CD4-positive, alpha-beta T cell treated with Interleukin-1 beta for 1 hour (primary cell): Measurements from ENCODE around the gene BEAN1.

Experiments
- DNase-seq, 2 donors: peaks; one replicate each; pipeline ENCODE4 v3.0.0-alpha.2; 2020 to 2022

Gene BEAN1

DNA sequence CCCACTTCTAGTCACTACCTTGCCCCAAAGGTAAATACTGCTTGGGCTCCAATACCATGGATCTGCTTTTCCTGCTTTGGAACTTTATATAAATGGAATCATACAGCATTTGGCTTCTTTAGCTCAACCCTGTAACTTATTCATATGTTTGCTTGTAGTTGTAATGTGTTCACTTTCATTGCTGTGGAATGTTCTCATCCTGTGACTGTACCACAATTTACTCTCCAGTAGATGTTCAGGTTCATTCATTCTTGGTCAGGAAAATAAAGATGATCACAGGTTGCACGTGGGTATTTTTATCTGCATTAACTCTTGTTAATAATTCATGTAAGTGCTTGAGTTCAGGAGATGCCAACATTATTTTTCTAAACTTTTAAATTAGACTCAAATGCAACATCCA, 6.7 kb upstream of the BEAN1 start:
- DNase-seq = no peak

DNA sequence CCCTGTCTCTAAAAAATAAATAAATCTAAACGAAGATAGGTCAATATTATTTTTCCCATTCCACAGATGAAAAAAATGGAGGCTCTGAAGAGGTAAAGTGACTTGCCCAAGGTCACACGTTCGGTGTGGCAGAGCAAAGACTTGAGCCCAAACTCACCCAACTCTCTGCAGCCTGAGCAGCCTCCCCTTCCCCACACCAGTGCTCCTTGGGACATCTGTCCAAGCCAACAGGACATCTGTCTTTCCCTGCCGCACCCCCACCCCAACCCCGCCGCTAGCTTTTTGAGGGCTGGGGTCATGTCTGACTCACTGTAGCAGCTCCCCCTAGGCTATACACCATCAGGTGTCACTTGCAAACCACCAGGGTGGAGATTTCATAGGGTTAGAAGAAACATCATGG, 5.2 kb upstream of the BEAN1 start:
- DNase-seq = no peak

DNA sequence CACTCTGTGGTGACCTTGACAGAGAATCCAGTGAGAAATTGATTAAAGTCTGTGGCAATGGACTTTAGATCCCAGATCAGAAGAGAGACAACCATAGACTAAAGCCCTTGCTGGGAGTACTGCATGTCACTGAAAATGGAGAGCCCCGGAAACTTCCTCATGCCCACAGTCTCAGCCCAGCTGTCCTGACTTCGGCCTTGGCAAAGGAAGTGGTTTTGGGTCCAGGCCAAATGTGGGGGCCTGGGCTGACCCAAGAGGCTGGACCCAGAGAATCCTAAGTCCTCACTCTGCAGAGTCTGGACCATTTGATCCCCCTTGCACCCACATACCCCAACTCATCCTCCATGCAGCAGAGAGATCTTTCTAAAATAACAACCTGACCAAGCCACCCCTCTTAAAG, 4.7 kb upstream of the BEAN1 start:
- no peak for DNase-seq

DNA sequence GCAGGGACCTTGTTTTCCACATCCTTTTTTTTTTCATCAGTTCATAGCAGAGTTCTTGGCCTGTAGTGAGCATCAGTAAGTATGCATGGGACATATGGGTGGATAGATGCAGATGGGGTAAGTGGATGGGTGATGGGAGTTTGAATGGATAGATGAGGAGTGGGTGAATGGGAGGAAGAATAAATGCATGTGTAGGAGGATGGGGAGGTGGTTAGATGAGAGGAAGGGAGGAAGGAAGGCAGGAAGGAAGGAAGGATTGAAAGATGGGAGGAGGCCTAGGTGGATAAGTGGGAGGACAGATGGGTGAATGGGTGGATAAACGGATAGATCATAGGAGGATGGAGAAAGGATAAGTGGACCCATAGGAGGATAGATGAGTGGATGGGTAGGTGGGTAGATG, 3.9 kb upstream of the BEAN1 start:
- DNase-seq = no peak

DNA sequence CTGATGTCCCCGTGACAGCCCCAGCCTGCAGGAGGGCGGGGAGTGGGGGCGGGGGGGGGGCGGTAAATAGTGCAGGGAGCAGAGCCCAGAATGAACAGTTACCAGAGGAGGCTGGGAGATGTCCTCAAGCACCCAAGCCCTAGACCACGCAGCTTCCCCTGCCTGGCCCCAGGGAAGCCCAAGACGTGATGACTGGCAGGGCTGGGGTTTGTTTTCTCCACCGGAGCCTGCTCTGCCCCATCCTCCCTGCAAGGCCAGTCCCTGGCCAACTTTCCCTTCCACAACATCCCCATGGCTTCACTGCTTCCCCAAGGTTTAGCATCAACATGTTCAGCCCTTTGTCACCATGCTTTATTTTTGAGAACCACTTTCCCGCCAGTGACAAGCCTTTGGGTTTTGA, 1.4 kb upstream of the BEAN1 start:
- DNase-seq = no peak

DNA sequence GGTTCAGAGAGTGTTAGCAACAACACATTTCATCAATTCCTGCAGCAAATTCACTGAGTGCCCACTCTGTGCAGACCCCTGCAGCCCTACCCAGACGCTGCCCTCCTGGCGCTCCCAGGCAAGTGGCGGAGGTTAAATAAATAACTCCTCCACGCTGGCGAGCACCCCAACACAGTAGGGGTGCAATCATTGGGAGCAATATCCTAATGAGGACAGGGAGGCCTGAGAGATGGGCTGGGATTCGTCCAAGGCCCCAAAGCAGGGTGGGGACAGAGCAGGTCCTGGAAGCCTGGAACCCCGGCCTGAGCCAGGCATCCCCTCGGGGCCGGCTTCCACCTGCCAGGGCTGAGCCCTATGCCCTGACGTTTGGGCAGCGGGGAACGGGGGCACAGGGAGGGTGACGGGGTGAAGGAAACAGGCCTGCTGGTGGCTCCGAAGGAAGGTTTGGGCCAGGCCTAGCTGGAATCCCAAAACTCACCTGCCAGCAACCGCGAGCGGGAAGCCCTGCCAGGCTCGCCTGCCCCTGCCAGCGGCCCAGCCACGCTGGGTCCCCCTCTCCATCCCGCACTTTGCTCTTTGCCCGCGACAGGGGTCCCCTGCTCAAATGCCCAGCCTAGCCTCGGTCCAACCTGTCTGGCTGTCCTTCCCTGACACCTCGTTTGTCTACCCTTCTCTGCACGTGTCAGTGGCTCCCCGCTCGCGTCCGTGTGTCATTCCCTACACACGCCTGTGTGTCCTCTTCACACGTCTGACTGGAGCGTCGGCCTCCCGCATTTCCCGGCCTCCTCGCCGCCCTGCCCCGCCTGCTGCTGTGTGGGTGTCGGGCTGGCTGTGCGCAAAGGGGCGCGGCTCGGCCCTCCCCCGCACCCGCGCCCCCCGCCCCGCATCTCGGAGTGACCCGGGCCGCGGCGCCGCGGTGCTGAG, 721 bp upstream of the BEAN1 start:
- no peak for DNase-seq

DNA sequence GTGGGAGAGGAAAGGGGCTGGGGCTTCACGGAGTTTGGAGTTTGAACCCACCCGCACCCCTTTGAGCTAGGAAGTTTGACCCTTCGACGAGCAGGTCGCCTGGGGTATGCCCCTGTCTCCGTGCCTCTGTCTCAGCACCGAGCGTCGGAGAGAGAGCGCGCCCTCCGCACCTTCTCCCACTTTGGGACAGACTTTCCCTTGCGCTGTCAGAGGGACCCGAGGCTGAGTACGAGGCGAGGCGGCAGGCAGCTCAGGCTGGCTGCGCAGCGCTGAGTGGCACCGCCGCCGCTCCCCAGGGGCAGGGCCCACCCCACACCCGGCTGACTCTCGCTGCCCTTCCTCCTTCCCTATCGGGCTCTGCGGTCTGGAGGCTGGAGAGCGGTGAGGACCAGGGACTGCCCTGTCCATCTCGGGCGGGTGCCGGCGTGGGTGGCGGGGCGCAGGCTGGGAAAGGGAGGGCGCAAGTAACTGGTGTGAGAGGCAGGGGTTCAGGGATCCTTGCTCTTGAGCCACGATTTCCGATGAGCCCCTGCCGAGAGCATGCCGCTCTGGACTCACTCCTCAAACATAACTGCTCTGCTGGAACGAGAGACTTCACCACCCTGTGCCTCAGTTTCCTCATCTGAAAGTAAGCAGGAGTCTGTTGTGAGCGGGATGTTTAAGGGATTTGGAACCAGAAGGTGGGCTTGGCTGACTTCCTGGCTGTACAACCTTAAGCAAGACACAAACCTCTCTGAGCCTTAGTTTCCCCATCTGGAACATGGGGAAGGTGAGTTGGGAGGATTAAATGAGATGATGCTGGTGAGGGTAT, 981 bp downstream of the BEAN1 start:
- DNase-seq = no peak

DNA sequence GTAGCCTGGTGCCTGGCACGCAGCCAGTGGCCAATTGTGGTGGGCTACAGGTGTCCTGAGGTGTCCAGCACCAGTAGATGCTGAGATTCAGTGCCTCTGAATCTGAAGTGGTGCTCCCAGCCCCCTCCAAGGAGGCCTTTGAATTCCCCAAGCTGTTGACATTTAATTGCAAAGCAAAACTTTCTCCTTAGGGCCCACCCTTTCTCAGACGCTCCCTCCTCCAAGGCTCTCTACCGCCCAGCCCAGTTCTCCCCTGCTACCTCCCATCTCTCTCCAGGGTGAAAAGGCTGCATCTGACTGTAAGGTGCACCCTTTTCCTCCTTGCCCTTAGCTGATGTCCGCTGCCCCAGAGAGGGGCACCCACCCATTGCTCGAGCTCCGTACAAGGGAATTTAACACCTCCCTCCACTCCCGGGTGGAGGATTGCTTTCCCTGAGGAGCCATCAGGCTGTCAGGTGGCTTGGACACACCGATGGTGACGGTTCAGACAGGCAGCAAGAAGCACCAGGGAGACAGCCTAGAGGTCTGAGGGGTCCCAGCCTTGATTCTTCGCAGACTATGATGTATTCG, 1.7 kb downstream of the BEAN1 start:
- DNase-seq = no peak

DNA sequence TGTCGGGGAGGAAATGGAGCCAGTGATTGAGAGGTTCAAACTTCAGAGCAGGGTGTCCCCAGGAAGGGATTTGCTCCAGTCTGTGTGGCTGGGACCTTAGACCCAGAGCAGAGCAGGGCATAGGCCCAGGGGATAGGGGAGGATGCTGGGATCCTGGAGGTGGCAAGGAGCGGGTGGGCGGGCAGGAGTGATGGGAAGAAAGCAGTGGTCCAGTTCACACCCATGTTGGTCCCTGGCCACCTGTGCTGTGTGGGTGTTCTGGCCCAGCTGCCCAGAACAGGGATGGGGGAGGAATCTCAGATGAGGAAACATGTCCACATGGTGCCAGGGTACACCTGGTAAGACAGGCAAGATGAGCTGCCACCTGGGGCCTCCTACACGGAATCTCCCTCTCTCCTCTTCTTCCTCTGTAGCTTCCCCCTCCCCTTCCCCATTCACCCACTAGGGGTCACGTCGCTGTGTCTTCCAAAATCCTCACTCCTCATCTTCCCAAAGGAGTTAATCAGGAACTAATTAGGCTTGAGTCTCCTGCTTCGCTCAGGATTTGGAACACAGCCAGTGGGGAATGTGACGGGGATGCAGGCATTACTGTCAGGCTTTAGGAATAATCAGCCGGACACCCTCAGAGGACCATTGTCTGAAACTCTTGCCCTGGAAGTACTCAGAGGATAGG, 2.3 kb downstream of the BEAN1 start:
- DNase-seq = no peak

DNA sequence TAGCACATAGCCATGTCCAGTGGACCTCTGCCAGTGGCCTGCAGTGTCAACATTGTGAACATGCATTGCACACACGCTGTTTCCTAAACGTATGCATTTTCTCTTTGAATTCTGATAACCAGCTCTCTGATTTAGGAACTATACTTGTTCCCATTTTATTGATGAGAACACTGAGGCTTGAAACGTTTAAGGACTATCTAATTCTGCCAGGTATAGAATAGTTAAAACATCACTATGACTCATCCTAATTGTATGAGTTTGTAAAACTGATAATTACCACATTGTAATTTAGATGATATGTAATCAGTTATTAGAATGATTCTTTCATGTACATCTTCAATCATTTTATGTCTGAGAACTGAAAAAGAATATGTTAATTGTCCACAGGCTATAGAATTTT, 3.1 kb downstream of the BEAN1 start:
- DNase-seq = no peak

DNA sequence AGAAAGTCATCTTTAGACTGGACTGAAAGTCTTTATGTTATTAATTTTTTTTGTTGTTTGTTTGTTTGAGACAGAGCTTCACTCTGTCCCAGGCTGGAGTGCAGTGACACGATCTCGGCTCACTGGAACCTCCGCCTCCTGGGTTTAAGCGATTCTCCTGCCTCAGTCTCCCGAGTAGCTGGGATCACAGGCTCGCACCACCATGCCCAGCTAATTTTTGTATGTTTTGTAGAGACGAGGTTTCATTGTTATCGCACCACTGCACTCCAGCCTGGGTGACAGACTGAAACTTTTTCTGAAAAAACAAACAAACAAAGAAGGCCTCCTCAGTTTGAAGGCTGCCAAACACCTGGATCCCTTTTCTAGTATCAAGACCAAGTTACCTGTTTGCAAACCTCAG, 4.7 kb downstream of the BEAN1 start:
- DNase-seq = no peak

DNA sequence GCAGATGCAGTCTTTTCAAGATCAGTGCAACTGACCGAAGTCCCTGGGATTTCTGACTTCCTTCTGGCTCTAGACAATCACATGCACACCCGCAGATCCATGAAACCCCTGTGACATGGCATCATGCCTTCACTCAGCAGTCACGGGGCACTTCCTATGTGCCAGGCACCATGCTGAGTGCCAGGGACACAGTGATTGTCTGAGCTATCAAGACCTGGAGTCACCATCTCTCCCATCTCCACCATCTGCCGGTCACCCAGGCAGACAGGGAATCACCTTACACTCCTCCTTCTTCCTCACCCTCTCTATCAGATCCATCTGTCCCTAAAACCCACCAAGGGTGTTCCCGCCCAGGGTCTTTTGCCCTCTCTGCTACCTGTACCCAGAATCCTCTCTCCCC, 5.3 kb downstream of the BEAN1 start:
- no peak for DNase-seq

DNA sequence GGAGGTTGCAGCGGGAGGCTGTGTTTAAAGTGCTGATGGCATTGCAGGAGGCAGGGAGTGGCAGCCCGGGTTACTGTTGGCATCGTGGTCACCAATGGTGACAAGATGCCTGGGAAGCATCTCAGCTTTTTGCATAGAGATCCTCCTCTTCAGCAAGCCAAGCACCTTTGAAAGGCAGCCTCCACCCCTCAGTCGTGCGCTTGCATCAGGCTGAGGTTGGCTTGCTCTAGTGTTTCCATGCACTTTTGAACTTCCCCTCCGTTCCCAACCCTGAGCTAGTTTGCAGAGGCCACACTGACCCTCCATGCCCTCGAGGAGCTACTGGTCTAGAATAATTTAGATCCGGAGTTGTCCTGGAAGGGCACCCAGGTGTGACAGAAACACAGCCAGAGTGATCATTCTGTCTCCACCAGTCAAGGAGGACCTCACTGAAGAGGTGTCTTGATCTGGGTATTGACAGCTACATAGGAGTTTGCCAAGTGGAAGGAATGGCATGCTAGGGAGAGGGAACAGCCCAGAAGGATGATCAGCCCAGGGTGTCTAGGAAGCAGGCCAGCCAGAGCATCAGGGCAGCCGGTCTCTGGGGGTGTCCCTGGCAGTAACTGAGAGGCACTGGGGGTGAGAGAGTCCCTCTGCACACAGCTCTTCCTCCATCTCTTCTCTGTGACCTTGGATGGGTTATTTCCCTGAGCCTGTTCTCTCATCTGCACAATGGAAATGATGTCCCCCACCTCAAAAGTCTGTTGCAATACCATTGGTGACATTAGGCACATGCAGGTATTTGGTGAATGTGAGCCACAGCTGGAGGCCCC, 7.7 kb downstream of the BEAN1 start:
- DNase-seq = no peak

DNA sequence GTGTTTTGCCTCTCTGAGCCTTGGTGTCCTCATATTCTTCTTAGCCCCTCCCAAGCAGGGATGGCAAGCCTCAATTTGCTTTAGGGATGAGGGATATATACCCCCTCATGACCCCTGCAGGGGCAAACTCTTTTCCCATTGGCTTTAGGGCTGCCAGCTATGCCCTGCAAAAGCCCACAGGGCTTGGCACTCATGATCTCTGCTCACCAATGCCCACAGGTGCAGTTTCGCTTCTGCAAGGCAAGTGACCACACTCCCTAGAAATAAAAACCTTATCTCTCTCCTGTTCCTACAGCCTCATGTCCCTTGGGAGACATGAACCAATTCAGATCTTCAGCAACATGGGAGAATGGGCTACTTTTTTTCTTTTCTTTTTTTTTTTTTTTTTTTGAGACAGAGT, 8.8 kb downstream of the BEAN1 start:
- no peak for DNase-seq

DNA sequence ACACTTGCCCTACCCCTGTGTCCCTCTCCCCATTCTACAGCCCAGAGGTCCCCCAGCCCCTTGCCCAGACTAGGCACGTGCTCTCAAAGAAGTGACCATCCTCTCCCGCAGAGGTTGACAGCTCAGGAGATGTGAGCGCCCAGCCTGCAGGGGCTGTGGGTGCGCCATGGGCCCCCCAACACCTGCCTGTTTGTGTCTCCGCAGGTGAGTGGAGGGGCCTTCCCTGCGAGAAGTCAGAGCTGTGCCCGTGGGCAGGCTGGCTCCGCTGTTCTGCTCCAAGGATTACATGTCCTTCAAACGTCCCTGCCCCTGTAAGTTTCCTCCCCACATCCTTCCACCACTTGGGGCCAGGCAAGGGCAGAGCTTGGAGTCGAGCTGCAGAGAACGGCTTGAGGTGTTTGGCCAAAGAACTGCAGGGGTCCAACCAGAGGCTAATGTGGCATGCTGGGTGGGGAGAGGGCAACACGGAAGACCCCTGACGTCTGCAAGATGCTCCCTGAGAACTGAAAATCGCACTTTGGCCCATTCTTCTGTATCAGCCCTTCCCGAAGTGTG, 10.4 kb downstream of the BEAN1 start:
- no peak for DNase-seq

DNA sequence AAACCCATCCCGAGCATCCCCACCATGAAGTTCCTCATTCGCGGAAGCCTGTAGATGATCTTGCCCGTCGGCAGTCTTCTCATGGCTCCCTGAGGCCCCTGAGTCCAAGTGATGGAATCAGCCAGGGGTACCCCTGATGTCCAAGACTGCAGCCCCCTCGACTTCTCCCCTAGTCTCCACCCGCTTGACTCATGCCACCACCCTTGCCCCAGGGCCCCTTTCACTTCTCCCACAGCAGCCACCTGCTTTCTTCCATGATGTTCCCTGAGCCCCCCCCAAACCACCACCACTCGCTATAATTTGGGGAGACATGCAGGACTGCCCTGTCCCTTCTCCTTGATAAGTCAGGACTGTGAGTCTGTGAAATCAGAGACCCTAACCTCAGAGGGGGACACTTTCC, 11.4 kb downstream of the BEAN1 start:
- DNase-seq = no peak

DNA sequence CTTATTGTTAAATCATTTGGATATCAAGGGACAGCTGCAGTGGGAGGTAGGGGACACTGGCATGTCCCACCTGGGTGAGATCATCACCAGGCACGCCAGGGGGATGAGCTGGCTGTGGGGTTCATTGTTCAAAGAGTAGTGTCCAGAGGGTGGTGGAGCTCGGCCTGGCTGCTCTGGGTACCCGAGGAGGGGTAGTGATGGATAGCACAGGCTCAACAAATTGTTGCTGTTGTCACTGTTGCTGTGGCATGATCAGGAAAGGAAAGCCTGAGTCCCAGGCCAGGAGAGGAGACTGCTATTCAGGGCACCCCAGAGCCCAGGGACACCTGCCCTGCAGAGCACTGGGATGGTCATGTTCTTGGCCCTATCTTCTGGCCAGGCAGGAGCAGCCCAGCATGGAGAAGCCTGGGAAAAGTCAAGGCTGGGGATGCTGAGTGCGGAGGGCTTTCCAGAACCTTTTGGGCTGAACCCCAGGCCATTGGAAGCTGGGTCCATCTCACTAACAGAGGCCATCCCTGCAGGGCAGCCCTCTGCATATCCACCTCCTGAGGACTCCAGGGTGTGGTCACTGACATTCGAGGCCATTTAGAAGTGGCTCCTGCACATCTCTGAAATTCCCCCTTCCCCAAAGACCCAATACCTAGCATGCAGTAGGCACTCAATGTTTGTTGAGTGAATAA, 12.1 kb downstream of the BEAN1 start:
- no peak for DNase-seq

DNA sequence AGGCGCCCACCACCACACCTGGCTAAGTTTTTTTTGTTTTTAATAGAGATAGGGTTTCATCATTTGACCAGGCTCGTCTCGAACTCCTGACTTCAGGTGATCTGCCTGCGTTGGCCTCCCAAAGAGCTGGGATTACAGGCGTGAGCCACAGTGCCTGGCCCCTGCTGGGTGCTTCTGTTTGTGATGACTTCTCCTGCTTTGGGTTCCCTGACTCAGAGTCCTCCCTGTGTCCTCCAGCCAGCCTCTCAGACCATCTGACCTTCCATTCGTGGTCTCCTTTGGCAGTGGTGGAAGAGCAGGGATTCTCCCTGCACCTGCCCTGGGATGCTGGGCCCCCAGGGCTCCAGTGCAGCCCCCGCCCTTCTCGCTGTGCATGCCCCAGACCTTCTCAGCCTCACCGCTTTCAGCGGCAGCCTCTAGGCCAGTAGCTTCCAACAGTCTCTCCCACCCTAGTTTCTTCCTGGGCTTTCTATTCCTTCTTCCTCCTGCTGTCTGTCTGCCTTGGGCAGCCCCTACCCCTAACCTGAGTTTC, 13.2 kb downstream of the BEAN1 start:
- DNase-seq = no peak

DNA sequence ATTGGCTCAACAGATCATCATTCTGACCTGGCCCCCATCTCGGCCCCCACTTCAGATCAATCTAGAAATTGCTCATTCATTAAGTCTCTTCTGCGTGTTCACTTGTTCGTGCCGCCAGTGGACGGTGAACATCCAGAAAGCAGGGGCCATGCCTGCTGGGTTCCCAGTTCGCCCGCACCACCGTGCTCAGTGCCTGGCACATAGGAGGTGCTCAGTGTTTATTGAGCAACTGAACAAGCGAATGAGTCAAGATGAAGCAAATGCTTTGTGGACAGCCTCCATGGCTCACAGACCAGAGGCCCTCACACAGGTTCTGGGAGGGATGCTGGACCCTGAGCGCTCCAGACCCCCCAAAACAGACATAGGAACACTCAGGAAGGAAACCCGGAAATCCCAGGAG, 13.9 kb downstream of the BEAN1 start:
- DNase-seq = no peak

DNA sequence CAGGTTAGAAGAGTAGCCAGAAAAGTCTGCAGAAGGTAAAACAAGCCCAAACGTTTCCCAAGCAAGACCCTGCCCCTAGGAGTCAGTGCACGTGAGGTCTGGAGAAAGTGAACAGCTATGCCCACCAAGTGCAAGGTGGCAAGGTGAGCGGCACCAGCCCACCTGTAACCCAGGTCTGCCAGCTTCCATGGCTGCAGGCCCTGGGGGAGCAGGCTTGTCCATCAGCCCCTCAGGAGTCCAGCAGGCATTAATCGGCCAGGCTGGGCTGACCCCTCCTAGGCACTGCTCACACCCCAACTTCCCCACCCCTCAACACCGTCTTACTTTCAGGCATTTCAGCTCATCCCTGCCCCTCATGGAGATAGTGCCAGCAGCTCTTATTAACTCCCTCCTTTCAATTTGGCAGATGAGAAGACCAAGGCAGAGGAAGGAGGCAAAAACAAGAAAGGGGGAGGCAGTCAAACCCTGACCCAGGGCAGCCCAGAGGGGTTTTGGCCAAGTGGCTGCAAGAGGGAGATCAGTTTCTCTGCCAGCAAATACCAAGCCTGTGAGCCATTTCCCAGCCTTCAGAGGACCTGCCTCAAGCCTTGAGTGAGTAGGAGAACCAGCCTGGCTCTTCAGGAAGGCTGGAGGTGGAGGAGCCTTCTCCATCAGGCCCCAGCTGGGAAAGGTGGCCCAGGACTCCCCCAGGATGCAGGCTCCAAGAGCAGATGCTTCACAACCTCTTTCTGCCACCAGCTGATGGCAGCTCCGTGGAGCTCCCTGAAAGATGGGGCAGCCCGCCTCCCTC, 14.7 kb downstream of the BEAN1 start:
- no peak for DNase-seq
